ENCODE data around the gene CNTN1.
"Not testable (repeated sequence)": the region's sequence is repeated elsewhere in the genome, so short reads cannot be mapped to it uniquely, and the experiment has no call there.

CNTN1 gene

DNA sequence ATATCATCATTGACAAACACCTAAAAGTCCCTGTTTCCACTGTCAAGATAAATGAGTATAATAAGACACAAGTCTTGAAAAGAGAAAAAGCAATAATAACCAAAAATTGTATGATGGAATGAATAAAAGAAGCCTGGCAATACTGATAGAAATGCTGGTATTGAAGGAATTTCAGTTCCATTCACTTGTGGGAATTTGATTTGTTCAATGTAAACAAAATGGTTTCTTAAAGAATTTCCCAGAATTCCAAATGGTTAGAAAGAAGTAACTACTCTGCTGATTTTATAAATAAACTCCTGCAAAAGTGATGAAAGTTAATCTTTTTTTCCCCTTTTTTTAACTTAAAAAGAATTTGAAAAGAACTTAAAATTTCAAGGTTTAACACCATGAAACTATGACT lies 366.0 kb downstream of the CNTN1 start:
- Mint-ChIP-seq H3K27me3 (no peaks in the 10 kb centered on the region), H3K36me3 (ENCODE audit: low read depth) (no peaks in the 10 kb centered on the region), H3K4me1 (no peaks in the 10 kb centered on the region), H3K4me3 (no peak overlapping the region), H3K9me3 (no peaks in the 10 kb centered on the region), H3K27ac (no peak overlapping the region)
- ATAC-seq (no peak), DNase-seq (no peak)

DNA sequence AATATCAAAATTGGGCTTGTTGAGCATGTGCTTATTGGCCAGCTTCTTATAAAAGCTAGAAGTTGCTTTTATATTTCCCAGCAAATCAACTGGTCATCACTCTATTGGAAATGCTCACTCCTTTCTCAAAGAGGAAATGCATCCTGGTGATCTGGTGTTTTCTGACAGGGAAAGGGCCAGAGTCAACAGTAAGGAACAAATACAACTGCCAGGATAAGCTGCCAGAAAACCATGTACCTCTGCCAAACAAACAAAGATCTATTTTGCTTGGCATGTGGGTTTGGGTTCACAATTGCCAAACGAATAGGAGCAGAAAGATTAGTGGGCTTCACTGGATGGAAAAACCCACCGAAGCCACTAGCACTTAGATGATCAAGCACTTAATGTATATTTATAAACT lies 369.0 kb downstream of the CNTN1 start:
- ATAC-seq, result no peak
- H3K36me3 Mint-ChIP-seq (ENCODE audit: low read depth), result no peaks in the 10 kb centered on the region
- no peaks in the 10 kb centered on the region for H3K27me3 Mint-ChIP-seq
- no peaks in the 10 kb centered on the region for H3K9me3 Mint-ChIP-seq
- H3K4me3 Mint-ChIP-seq, result no peak overlapping the region
- H3K27ac Mint-ChIP-seq, result no peak overlapping the region
- DNase-seq, result no peak
- H3K4me1 Mint-ChIP-seq, result no peaks in the 10 kb centered on the region

- H3K9me3 Mint-ChIP-seq, result no peaks in the 10 kb centered on the region
- no peaks in the 10 kb centered on the region for H3K4me1 Mint-ChIP-seq
- no peaks in the 10 kb centered on the region for H3K36me3 Mint-ChIP-seq (ENCODE audit: low read depth)
- no peaks in the 10 kb centered on the region for H3K27me3 Mint-ChIP-seq
- DNase-seq (no peak), ATAC-seq (no peak)
- no peak overlapping the region for H3K4me3 Mint-ChIP-seq
- H3K27ac Mint-ChIP-seq, result no peak overlapping the region
These were observed 372.2 kb downstream of the CNTN1 start for GRCh38 chr12:41064411-41064810.

DNA sequence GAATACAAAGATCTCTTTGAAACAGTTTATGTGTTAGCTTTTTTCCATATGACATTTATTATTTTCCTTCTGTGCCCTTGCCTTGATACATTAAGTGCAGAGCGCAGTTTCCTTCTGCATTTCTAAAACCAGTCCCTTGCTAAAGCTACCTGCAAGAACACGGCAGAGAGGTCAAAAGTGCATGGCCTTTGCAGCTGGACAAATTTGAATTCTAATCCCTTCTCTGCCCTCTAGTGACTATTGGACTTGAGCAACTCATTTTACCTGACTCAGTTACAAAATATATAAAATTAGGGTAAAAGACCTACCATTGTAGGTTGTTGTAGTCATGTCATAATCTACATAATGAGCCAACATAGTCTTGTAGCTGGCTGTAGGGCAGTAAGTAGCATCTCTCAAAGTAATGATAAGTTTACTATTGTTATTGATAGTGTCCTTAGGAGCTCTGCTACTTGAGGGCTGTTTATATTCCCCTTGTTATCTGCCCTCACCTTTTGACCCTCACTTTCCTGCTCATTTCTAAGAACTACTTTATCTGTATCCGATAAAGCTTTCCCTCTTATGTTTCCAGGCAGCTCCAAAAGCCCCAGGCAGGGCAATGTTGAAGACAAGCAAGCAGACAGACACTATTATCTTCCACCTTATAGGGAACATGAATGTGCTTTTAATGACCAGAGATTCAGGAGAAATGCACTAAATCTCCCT lies 375.9 kb downstream of the CNTN1 start:
- Mint-ChIP-seq H3K27me3 (no peaks in the 10 kb centered on the region), H3K4me3 (no peak overlapping the region), H3K9me3 (peaks cover 7% of the 10 kb centered on the region), H3K27ac (no peak overlapping the region), H3K4me1 (no peaks in the 10 kb centered on the region), H3K36me3 (ENCODE audit: low read depth) (no peaks in the 10 kb centered on the region)
- DNase-seq (no peak), ATAC-seq (no peak)

DNA sequence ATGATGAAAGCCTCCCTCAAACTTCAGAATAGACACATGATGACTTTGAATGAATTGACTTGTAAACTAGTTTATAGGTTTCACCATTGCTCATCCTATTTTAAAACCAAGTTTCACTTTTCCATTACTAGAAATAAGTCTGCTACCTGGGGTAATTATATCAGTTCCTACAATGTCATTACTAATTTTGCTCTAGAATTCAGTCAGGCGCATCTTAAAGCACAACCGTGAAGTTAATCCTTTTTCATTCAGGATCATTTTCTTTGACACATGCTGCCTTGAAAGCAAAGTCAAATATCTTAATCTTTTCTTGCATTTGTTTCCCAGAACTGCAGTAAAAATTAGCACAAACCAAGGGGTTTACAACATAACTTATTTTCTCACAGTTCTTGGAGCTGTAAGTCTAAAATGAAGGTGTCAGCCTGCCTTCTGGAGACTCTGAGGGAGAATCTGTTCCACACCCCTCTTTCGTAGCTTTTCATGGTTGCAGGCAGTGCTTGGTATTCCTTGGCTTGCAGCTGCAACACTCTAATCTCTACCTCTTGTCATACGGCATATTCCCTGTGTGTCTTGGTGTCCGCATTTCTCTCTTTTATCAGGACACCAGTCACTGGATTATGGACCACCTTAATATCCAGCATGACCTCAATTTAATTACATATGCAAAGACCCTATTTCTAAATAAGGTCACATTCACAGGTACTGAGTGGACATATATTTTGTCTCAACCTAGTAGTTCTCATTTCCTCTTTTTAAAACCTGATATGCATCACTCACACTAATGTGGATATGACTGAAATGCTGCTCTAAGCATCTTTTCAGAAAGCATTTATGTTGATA lies 381.6 kb downstream of the CNTN1 start:
- no peak overlapping the region for H3K4me3 Mint-ChIP-seq

GRCh38 chr12:41074473-41074769 lies 382.2 kb downstream of the CNTN1 start:
- Mint-ChIP-seq H3K27ac (no peak overlapping the region), H3K4me1 (no peaks in the 10 kb centered on the region), H3K27me3 (no peaks in the 10 kb centered on the region), H3K36me3 (ENCODE audit: low read depth) (no peaks in the 10 kb centered on the region), H3K9me3 (peaks cover 7% of the 10 kb centered on the region), H3K4me3 (no peak overlapping the region)
- ATAC-seq (no peak), DNase-seq (no peak)

More for the DNA sequence above, 381.6 kb downstream of the CNTN1 start:
- no peaks in the 10 kb centered on the region for H3K36me3 Mint-ChIP-seq (ENCODE audit: low read depth)
- peaks cover 7% of the 10 kb centered on the region for H3K9me3 Mint-ChIP-seq
- DNase-seq (no peak), ATAC-seq (no peak)
- H3K27ac Mint-ChIP-seq, result no peak overlapping the region
- H3K4me1 Mint-ChIP-seq, result no peaks in the 10 kb centered on the region
- no peaks in the 10 kb centered on the region for H3K27me3 Mint-ChIP-seq

DNA sequence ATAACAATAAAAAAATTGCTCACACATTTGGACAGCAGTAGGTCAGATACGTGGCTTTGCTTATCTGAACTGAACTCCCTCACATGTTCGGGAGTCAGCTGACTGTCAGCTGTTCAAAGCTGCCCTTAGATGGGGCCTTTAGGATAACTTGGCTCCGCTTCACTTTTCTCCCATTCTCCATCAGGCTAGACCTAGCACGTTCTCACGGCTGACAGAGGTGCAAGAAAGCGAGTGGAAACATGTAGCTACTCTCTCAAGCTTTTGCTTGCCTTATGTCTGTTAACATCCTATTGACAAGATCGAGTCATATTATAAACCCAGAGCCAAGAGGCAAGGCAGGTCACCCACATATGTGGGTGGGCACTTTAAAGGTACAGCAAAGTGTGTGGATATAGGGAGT lies 383.9 kb downstream of the CNTN1 start:
- H3K36me3 Mint-ChIP-seq (ENCODE audit: low read depth), result no peaks in the 10 kb centered on the region
- H3K4me3 Mint-ChIP-seq, result no peak overlapping the region
- peaks cover 6% of the 10 kb centered on the region for H3K9me3 Mint-ChIP-seq
- no peak for ATAC-seq
- no peak overlapping the region for H3K27ac Mint-ChIP-seq
- DNase-seq, result no peak
- H3K27me3 Mint-ChIP-seq, result no peaks in the 10 kb centered on the region
- no peaks in the 10 kb centered on the region for H3K4me1 Mint-ChIP-seq

DNA sequence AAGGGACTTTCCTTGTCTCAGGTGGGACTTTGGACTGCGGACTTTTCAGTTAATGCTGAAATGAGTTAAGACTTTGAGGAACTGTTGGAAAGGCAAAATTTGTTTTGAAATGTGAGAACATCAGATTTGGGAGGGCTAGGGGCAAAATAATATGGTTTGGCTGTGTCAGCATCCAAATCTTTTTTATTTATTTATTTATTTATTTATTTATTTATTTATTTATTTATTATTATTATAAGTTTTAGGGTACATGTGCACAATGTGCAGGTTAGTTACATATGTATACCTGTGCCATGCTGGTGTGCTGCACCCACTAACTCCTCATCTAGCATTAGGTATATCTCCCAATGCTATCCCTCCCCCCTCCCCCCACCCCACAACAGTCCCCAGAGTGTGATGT lies 389.0 kb downstream of the CNTN1 start:
- H3K4me3 Mint-ChIP-seq; H3K27ac Mint-ChIP-seq; H3K4me1 Mint-ChIP-seq; ATAC-seq; H3K27me3 Mint-ChIP-seq; DNase-seq; H3K36me3 Mint-ChIP-seq (ENCODE audit: low read depth); H3K9me3 Mint-ChIP-seq: not testable (repeated sequence)

- H3K4me1 Mint-ChIP-seq, result no peaks in the 10 kb centered on the region
- H3K4me3 Mint-ChIP-seq, result no peak overlapping the region
- no peaks in the 10 kb centered on the region for H3K27me3 Mint-ChIP-seq
- no peak for ATAC-seq
- no peak for DNase-seq
- peaks cover 15% of the 10 kb centered on the region for H3K9me3 Mint-ChIP-seq
- H3K27ac Mint-ChIP-seq, result no peak overlapping the region
- no peaks in the 10 kb centered on the region for H3K36me3 Mint-ChIP-seq (ENCODE audit: low read depth)
These were observed 397.2 kb downstream of the CNTN1 start for GRCh38 chr12:41089438-41089837.

- no peak for DNase-seq
- Mint-ChIP-seq H3K36me3 (ENCODE audit: low read depth) (no peaks in the 10 kb centered on the region), H3K4me3 (no peak overlapping the region), H3K27ac (no peak overlapping the region), H3K27me3 (no peaks in the 10 kb centered on the region), H3K4me1 (no peaks in the 10 kb centered on the region), H3K9me3 (peaks cover 12% of the 10 kb centered on the region)
- ATAC-seq, result no peak
These were observed 399.9 kb downstream of the CNTN1 start for GRCh38 chr12:41092115-41092514.

GRCh38 chr12:41096797-41097196 lies 404.6 kb downstream of the CNTN1 start:
- H3K36me3 Mint-ChIP-seq (ENCODE audit: low read depth), result no peaks in the 10 kb centered on the region
- no peaks in the 10 kb centered on the region for H3K9me3 Mint-ChIP-seq

DNA sequence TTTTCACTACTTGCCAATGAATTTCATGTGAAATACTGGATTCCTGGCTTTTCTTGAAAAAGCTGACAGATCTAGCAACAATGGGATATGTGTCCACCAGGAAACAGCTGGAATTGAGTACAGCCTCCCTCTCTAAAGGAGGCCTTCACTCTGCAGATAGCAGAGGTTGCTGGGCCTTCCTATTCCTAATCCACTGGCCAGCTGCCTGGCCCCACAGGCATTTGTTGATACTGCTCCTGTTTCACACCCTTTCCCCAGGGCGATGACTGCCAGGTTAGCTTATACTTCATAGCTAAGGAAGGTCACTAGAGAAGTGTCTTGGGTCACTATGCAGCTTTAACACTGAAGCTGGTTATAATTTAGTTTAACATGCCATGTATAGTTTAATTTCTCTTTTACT lies 408.3 kb downstream of the CNTN1 start:
- no peak overlapping the region for H3K4me3 Mint-ChIP-seq
- H3K9me3 Mint-ChIP-seq, result no peaks in the 10 kb centered on the region
- DNase-seq (no peak), ATAC-seq (no peak)
- H3K27me3 Mint-ChIP-seq, result no peaks in the 10 kb centered on the region
- H3K36me3 Mint-ChIP-seq (ENCODE audit: low read depth), result no peaks in the 10 kb centered on the region
- no peak overlapping the region for H3K27ac Mint-ChIP-seq
- no peaks in the 10 kb centered on the region for H3K4me1 Mint-ChIP-seq

More at GRCh38 chr12:41096797-41097196, 404.6 kb downstream of the CNTN1 start:
- Mint-ChIP-seq H3K27ac (no peak overlapping the region), H3K4me1 (no peaks in the 10 kb centered on the region), H3K4me3 (no peak overlapping the region), H3K27me3 (no peaks in the 10 kb centered on the region)
- DNase-seq (no peak), ATAC-seq (no peak)

DNA sequence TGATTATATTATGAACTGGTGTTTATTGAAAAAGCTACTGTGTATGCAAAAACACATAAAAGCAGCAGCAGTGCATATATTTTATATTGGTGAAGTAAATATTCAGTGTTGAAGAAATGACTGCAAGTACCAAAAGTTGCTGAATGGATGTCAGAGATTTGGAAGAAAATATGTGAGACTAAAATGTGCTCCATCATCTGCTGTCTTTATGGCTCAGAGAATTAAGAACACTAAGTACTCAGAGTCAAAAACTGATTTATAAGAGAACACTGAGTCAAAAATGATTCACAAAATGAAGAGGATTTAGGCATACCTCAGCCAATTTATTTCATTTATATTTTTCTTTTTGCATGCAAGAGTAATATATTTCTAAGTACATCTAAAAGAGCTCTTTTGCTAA lies 409.6 kb downstream of the CNTN1 start:
- H3K4me3 Mint-ChIP-seq, result no peak overlapping the region
- no peaks in the 10 kb centered on the region for H3K27me3 Mint-ChIP-seq
- no peaks in the 10 kb centered on the region for H3K36me3 Mint-ChIP-seq (ENCODE audit: low read depth)
- no peaks in the 10 kb centered on the region for H3K9me3 Mint-ChIP-seq
- DNase-seq, result no peak
- no peak for ATAC-seq
- H3K27ac Mint-ChIP-seq, result no peak overlapping the region
- no peaks in the 10 kb centered on the region for H3K4me1 Mint-ChIP-seq

DNA sequence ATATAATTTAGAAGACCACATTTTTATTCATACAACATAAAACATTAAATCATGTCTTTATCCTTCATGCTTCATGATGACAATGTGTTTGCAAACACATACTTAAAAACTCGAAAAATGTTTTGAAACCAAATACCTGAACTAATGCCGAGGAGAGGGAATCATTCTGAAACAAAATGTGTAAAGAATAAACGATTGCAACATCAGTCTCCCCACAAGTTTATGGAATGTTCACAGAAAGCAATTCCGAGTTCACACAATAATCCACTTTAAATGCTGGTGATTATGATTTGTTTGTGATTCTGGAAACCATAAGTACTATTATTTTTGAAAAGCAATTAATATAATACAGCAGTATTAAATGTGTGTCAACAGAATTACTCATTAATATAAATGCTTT lies 411.4 kb downstream of the CNTN1 start:
- H3K4me1 Mint-ChIP-seq, result no peaks in the 10 kb centered on the region
- H3K36me3 Mint-ChIP-seq (ENCODE audit: low read depth), result no peaks in the 10 kb centered on the region
- no peaks in the 10 kb centered on the region for H3K27me3 Mint-ChIP-seq
- H3K9me3 Mint-ChIP-seq, result no peaks in the 10 kb centered on the region
- DNase-seq (no peak), ATAC-seq (no peak)
- H3K27ac Mint-ChIP-seq, result no peak overlapping the region
- no peak overlapping the region for H3K4me3 Mint-ChIP-seq

DNA sequence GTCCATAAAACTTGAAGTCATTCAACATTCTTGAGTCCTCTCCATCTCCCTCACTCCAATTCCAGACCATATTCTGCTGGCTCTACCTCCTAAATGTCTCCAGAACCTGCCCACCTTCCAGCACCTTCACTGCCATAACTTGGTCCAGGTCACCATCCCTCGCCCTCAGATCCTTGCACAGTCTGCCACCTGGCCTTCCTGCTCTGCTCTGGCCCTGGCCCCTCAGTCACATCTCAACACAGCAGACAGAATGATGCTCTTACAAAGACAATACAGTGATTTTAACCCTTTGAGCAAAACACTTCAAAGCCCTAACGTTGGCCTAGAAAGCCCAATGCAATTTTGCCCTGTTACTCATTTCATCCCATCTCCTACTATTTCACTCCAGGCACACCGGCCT lies 414.1 kb downstream of the CNTN1 start:
- H3K4me3 Mint-ChIP-seq, result no peak overlapping the region
- DNase-seq (no peak), ATAC-seq (no peak)
- no peaks in the 10 kb centered on the region for H3K9me3 Mint-ChIP-seq
- H3K36me3 Mint-ChIP-seq (ENCODE audit: low read depth), result no peaks in the 10 kb centered on the region
- H3K4me1 Mint-ChIP-seq, result no peaks in the 10 kb centered on the region
- H3K27ac Mint-ChIP-seq, result no peak overlapping the region
- no peaks in the 10 kb centered on the region for H3K27me3 Mint-ChIP-seq

Data from activated naive CD8-positive, alpha-beta T cell treated with anti-CD3 and anti-CD28 coated beads, Interleukin-2, amount 50 U/mL, for 24 hours (primary cell).